PC-3 (cell line): ENCODE data around the gene TNS3. TPM values are rescaled to one million over a fixed set of nuclear protein-coding genes. Genes with fewer than 3 reads are reported as not detected.

Experiments
- ATAC-seq: fragments of 200-7000 bp; cut with Tn5 transposase; 2 replicates; pipeline ENCODE4 v1.9.1; 2020; ENCODE audit warnings: mild to moderate bottlenecking, moderate library complexity
- BruUV-seq: library from RNA; stranded (reverse); fragments of 400-500 nt; replicated peaks from 2 replicates; lab custom pipeline; 2021; lab: Mats Ljungman, UMichigan
- CTCF ChIA-PET: fragments of 300-600 bp; sonication (Branson Sonifier 250); formaldehyde crosslinking; loops from one replicate; lab custom pipeline; 2022; ENCODE audit warnings: antibody characterized with exemption; lab: Charles Lee
- POLR2A ChIA-PET: fragments of 300-600 bp; sonication (Branson Sonifier 250); formaldehyde crosslinking; loops from one replicate; lab custom pipeline; 2022; ENCODE audit warnings: antibody characterized with exemption; ENCODE audit not compliant: unreplicated experiment; lab: Charles Lee
- DNase-seq: peaks from one replicate; pipeline ENCODE4 v3.0.0-alpha.2; 2015
- H2AFZ ChIP-seq: fragments of 300-600 bp; sonication (generic); 2 replicates; pipeline ENCODE4 v1.6.0; 2016; ENCODE audit warnings: antibody characterized with exemption, low read length
- H3F3A ChIP-seq: fragments of 300-600 bp; sonication (generic); one replicate; pipeline ENCODE4 v1.6.0; 2017; ENCODE audit warnings: antibody characterized with exemption, low read length, control low read depth, mild to moderate bottlenecking; ENCODE audit not compliant: unreplicated experiment
- H3K27ac ChIP-seq: fragments of 300-600 bp; sonication (generic); 2 replicates; pipeline ENCODE4 v1.5.1; 2016; ENCODE audit warnings: mild to moderate bottlenecking, low read length
- H3K27me3 ChIP-seq: fragments of 300-600 bp; sonication (generic); 2 replicates; pipeline ENCODE4 v1.6.1; 2016; ENCODE audit warnings: low read length, mixed read lengths
- H3K36me3 ChIP-seq: fragments of 300-600 bp; sonication (generic); 2 replicates; pipeline ENCODE4 v1.6.1; 2016; ENCODE audit warnings: low read depth, mixed run types, low read length, mixed read lengths
- H3K4me1 ChIP-seq: fragments of 300-600 bp; sonication (generic); 2 replicates; pipeline ENCODE4 v1.5.1; 2016; ENCODE audit warnings: low read length; ENCODE audit not compliant: insufficient read depth
- H3K4me2 ChIP-seq: fragments of 300-600 bp; sonication (generic); 2 replicates; pipeline ENCODE4 v1.6.0; 2016; ENCODE audit warnings: low read length
- H3K4me3 ChIP-seq: fragments of 300-600 bp; sonication (generic); 2 replicates; pipeline ENCODE4 v1.5.1; 2016; ENCODE audit warnings: mild to moderate bottlenecking, low read length, mixed read lengths
- H3K79me2 ChIP-seq: fragments of 300-600 bp; sonication (generic); 2 replicates; pipeline ENCODE4 v1.6.1; 2017; ENCODE audit warnings: low read length, mixed read lengths
- H3K9ac ChIP-seq: fragments of 300-600 bp; sonication (generic); 2 replicates; pipeline ENCODE4 v1.6.0; 2016; ENCODE audit warnings: mild to moderate bottlenecking, low read length
- H3K9me2 ChIP-seq: fragments of 300-600 bp; sonication (generic); replicated peaks from 2 replicates; pipeline ENCODE4 v1.6.1; 2016; ENCODE audit warnings: mixed run types, low read length, mixed read lengths
- H3K9me3 ChIP-seq: fragments of 300-600 bp; sonication (generic); 2 replicates; pipeline ENCODE4 v1.6.1; 2016; ENCODE audit warnings: low read length, mixed read lengths
- H4K20me1 ChIP-seq: fragments of 300-600 bp; sonication (generic); 2 replicates; pipeline ENCODE4 v1.6.1; 2016; ENCODE audit warnings: low read length, mixed read lengths
- CTCF ChIP-seq: fragments of 300-600 bp; sonication (generic); conservative IDR thresholded peaks from 2 replicates; pipeline ENCODE4 v1.5.1; 2017; ENCODE audit warnings: antibody characterized with exemption, low read depth, mild to moderate bottlenecking, low read length
- EZH2 ChIP-seq: fragments of 300-600 bp; sonication (generic); IDR thresholded peaks from one replicate; pipeline ENCODE4 v1.6.1; 2017; ENCODE audit warnings: antibody characterized with exemption, mild to moderate bottlenecking, low read length; ENCODE audit not compliant: unreplicated experiment
- EZH2phosphoT487 ChIP-seq: fragments of 300-600 bp; sonication (generic); IDR thresholded peaks from 2 replicates; pipeline ENCODE4 v1.6.1; 2018; ENCODE audit warnings: mild to moderate bottlenecking, antibody characterized with exemption, low read length, borderline replicate concordance
- intact Hi-C: fragments of 100-400 bp; cut with micrococcal nuclease; formaldehyde crosslinking; loops from 2 replicates; pipeline ENCODE4 v1.9.0; 2023
- total RNA-seq: library from RNA; depleted of rRNA; stranded (reverse); fragments of >200 nt; gene quantifications from 2 replicates; pipeline ENCODE4 v1.2.3, GENCODE V29; 2014

The TNS3 gene
- total RNA-seq, 1 experiment from 2014 or later, result 72.3 TPM

- Histone ChIP-seq H3K9me3 (no peaks in the 10 kb centered on the region), H3K4me2 (peak overlapping the region; percentile 64), H3K4me1 (peaks cover 25% of the 10 kb centered on the region), H3F3A (no peaks in the 10 kb centered on the region), H3K27me3 (no peaks in the 10 kb centered on the region), H2AFZ (no peak overlapping the region), H3K9me2 (no peaks in the 10 kb centered on the region), H3K36me3 (peaks cover 31% of the 10 kb centered on the region), H3K9ac (peak overlapping the region; percentile 42; the same call in 1 of the 2 replicates), H3K27ac (peak overlapping the region; percentile 73), H3K4me3 (0 out of 2 replicates have a peak overlapping the region, but pooled peaks have one; percentile 2), H3K79me2 (peaks cover 47% of the 10 kb centered on the region), H4K20me1 (0 out of 2 replicates have a peak, but pooled peaks cover 8% of the 10 kb centered on the region)
- ChIA-PET POLR2A (no interaction called here), CTCF (no interaction called here)
- BruUV-seq, result no TSS peak
- intact Hi-C loops, result loop anchor here (1.0 kb wide), 1 partner anchor 11 kb away; no protein-coding TSS in a partner anchor
- TF ChIP-seq CTCF (no peak), EZH2phosphoT487 (no peak), EZH2 (no peak)
- ATAC-seq, result peak; percentile 83
- DNase-seq, result peak; percentile 74
Observed at GRCh38 chr7:47371733-47372368, 210.1 kb downstream of the TNS3 start.

GRCh38 chr7:47371317-47371716 is 210.6 kb downstream of the TNS3 start:
- no peak overlapping the region for H3K9ac ChIP-seq
- DNase-seq (peak; percentile 5), ATAC-seq (peak; percentile 28)
- H4K20me1 ChIP-seq, result 0 out of 2 replicates have a peak, but pooled peaks cover 8% of the 10 kb centered on the region
- ChIA-PET CTCF (no interaction called here), POLR2A (no interaction called here)
- no peaks in the 10 kb centered on the region for H3K27me3 ChIP-seq
- H3K79me2 ChIP-seq, result peaks cover 48% of the 10 kb centered on the region
- no peak overlapping the region for H3K4me3 ChIP-seq
- peaks cover 31% of the 10 kb centered on the region for H3K36me3 ChIP-seq
- intact Hi-C loops, result loop anchor here (1.0 kb wide), 1 partner anchor 10 kb away; no protein-coding TSS in a partner anchor
- no peak overlapping the region; the same call in 1 of the 2 replicates for H3K4me2 ChIP-seq
- H3K9me3 ChIP-seq, result no peaks in the 10 kb centered on the region
- H3K27ac ChIP-seq, result peak overlapping the region; percentile 73
- no peak overlapping the region for H2AFZ ChIP-seq
- no TSS peak for BruUV-seq
- no peaks in the 10 kb centered on the region for H3F3A ChIP-seq
- H3K9me2 ChIP-seq, result no peaks in the 10 kb centered on the region
- peaks cover 25% of the 10 kb centered on the region for H3K4me1 ChIP-seq
- TF ChIP-seq EZH2phosphoT487 (no peak), CTCF (no peak), EZH2 (no peak)

GRCh38 chr7:47370461-47371042 is 211.4 kb downstream of the TNS3 start:
- 0 out of 2 replicates have a peak, but pooled peaks cover 8% of the 10 kb centered on the region for H4K20me1 ChIP-seq
- H3F3A ChIP-seq, result no peaks in the 10 kb centered on the region
- peaks cover 48% of the 10 kb centered on the region for H3K79me2 ChIP-seq
- H2AFZ ChIP-seq, result no peak overlapping the region
- ATAC-seq, result no peak
- H3K4me2 ChIP-seq, result no peak overlapping the region
- no peak overlapping the region for H3K9ac ChIP-seq
- ChIA-PET CTCF (no interaction called here), POLR2A (no interaction called here)
- no peak overlapping the region for H3K27ac ChIP-seq
- no peaks in the 10 kb centered on the region for H3K9me2 ChIP-seq
- peaks cover 31% of the 10 kb centered on the region for H3K36me3 ChIP-seq
- intact Hi-C loops, result loop anchor here (1.0 kb wide), 1 partner anchor 9 kb away; no protein-coding TSS in a partner anchor
- TF ChIP-seq EZH2phosphoT487, result no peak
- TF ChIP-seq CTCF, result no peak
- TF ChIP-seq EZH2, result no peak
- no peaks in the 10 kb centered on the region for H3K9me3 ChIP-seq
- no TSS peak for BruUV-seq
- H3K4me1 ChIP-seq, result peaks cover 25% of the 10 kb centered on the region
- no peaks in the 10 kb centered on the region for H3K27me3 ChIP-seq
- no peak for DNase-seq
- H3K4me3 ChIP-seq, result no peak overlapping the region
